ENCODE measurements around the gene GBP3.

GRCh38 chr1:89025928-89026327 is 3.3 kb upstream of the GBP3 start:
- TF ChIP-seq CTCF (IDR thresholded peaks at IDR 0.05) = no peak
- no peak for TF ChIP-seq POLR2AphosphoS5 (IDR thresholded peaks at IDR 0.05)
- no peak for TF ChIP-seq POLR2A (IDR thresholded peaks at IDR 0.05)

All from breast epithelium (tissue), 3 donors.